ENCODE measurements around the gene CNN2. TPM values are rescaled to one million over a fixed set of nuclear protein-coding genes. Genes with fewer than 3 reads are reported as not detected.

The CNN2 gene
- total and polyA plus RNA-seq, 9 of the 15 experiments (the other 6 are each of a cell fraction or from before 2014, with no cell fraction given), result 12.1 to 174 (median 52.7) TPM

GRCh38 chr19:1020868-1021425 lies 5.5 kb upstream of the CNN2 start, which contains the start of gene TMEM259 (continued):
- no peak for TF ChIP-seq ZBTB8A (IDR thresholded peaks at IDR 0.05; ENCODE audit: partially characterized antibody)
- TF ChIP-seq, protein P1, sequence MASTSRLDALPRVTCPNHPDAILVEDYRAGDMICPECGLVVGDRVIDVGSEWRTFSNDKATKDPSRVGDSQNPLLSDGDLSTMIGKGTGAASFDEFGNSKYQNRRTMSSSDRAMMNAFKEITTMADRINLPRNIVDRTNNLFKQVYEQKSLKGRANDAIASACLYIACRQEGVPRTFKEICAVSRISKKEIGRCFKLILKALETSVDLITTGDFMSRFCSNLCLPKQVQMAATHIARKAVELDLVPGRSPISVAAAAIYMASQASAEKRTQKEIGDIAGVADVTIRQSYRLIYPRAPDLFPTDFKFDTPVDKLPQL (IDR thresholded peaks at IDR 0.05; ENCODE audit: extremely low read depth, insufficient read length), result no peak
- peak; percentile 39 to 80 for TF ChIP-seq E2F6 (IDR thresholded peaks at IDR 0.05; ENCODE audit: borderline replicate concordance in 1 of 2, extremely low read depth in 1 of 2, insufficient read depth in 1 of 2, insufficient read length in 1 of 2, low read depth in 1 of 2, low read length in 1 of 2, poor library complexity in 1 of 2, severe bottlenecking in 1 of 2)
- TF ChIP-seq CCAR2 (IDR thresholded peaks at IDR 0.05; ENCODE audit: low read depth, low read length), result no peak
- TF ChIP-seq ZKSCAN1 (IDR thresholded peaks at IDR 0.05; ENCODE audit: low read depth, low read length), result no peak
- no peak for TF ChIP-seq POLR2A (conservative IDR thresholded peaks at IDR 0.05)
- no peak for TF ChIP-seq RBM15 (IDR thresholded peaks at IDR 0.05; ENCODE audit: insufficient read depth, low read length)
- TF ChIP-seq ZNF551 (CRISPR knock-in tag; IDR thresholded peaks at IDR 0.05), result no peak
- no peak for TF ChIP-seq ETV6 (IDR thresholded peaks at IDR 0.05; ENCODE audit: borderline replicate concordance in 1 of 2, low read depth in 2 of 2, low read length in 1 of 2)
- no peak for TF ChIP-seq ETV6 (CRISPR knock-in tag; IDR thresholded peaks at IDR 0.05; ENCODE audit: borderline replicate concordance)
- 0 out of 2 replicates have a peak, but pooled peaks have one; percentile 15 for TF ChIP-seq SPI1 (IDR thresholded peaks at IDR 0.05; ENCODE audit: borderline replicate concordance, low read depth, low read length)
- TF ChIP-seq RB1 (IDR thresholded peaks at IDR 0.05; ENCODE audit: low read depth), result peak; percentile 85
- TF ChIP-seq SP2 (IDR thresholded peaks at IDR 0.05; ENCODE audit: extremely low read depth, low read depth, low read length, poor library complexity, severe bottlenecking), result peak; percentile 88
- TF ChIP-seq ARNT (IDR thresholded peaks at IDR 0.05), result no peak
- no peak for TF ChIP-seq XRCC3 (IDR thresholded peaks at IDR 0.05)
- TF ChIP-seq SNIP1 (IDR thresholded peaks at IDR 0.05; ENCODE audit: low read depth), result peak; percentile 53
- TF ChIP-seq ZNF197 (CRISPR knock-in tag; IDR thresholded peaks at IDR 0.05; ENCODE audit: low read depth), result no peak; the same call in 1 of the 2 replicates
- no peak for TF ChIP-seq ZNF785 (CRISPR knock-in tag; IDR thresholded peaks at IDR 0.05)
- TF ChIP-seq U2AF1 (optimal IDR thresholded peaks at IDR 0.05; ENCODE audit: low read depth, low read length), result peak; percentile 62
- TF ChIP-seq ZNF175 (CRISPR knock-in tag; IDR thresholded peaks at IDR 0.05; ENCODE audit: low read depth), result no peak
- no peak for TF ChIP-seq NR2F6 (CRISPR knock-in tag; IDR thresholded peaks at IDR 0.05)
- no peak; the same call in 1 of the 2 replicates for TF ChIP-seq XRCC5 (IDR thresholded peaks at IDR 0.05; ENCODE audit: low read depth, low read length)
- TF ChIP-seq, protein P2, sequence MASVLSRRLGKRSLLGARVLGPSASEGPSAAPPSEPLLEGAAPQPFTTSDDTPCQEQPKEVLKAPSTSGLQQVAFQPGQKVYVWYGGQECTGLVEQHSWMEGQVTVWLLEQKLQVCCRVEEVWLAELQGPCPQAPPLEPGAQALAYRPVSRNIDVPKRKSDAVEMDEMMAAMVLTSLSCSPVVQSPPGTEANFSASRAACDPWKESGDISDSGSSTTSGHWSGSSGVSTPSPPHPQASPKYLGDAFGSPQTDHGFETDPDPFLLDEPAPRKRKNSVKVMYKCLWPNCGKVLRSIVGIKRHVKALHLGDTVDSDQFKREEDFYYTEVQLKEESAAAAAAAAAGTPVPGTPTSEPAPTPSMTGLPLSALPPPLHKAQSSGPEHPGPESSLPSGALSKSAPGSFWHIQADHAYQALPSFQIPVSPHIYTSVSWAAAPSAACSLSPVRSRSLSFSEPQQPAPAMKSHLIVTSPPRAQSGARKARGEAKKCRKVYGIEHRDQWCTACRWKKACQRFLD (CRISPR knock-in tag; IDR thresholded peaks at IDR 0.05), result no peak
- TF ChIP-seq ZNF76 (CRISPR knock-in tag; IDR thresholded peaks at IDR 0.05; ENCODE audit: borderline replicate concordance), result peak; percentile 95; the same call in 1 of the 2 replicates
- TF ChIP-seq SP1 (CRISPR knock-in tag; IDR thresholded peaks at IDR 0.05), result no peak
- TF ChIP-seq FOXA3 (CRISPR knock-in tag; conservative IDR thresholded peaks at IDR 0.05 in 1 of 2, IDR thresholded peaks at IDR 0.05 in 1 of 2), result no peak
